Fibroblast of skin of right biceps (primary cell): ENCODE results near the gene ARHGAP10.
A peak's percentile ranks its signal among the peaks of the same experiment; 100 is the strongest.
"Not testable (repeated sequence)": the region's sequence is repeated elsewhere in the genome, so short reads cannot be mapped to it uniquely, and the experiment has no call there.

ENCODE experiments used
- DNase-seq: peaks from one replicate; pipeline ENCODE4 v3.0.0-alpha.2; 2013

ARHGAP10 gene

GRCh38 chr4:148071009-148071408, 339.1 kb downstream of the ARHGAP10 start:
- DNase-seq, result no peak

DNA sequence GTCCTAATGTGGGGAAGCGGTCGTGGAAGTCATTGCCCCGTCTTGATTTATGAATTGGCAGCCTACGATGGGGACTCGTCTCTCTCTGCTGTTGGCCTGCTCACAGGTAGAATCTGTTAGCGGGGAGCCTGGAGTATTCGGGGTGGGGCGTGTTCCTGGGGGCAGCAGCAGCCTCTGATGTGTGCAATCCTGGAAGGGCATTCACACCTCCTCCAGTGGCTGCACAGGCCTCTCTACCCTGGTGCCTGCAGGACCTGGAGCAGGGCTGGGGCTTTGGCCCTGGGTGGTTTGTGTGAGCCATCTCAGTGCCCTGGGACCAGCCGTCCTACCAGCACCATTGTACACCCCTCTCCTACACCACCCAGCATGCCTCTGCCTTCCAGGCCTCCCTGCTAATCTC, 340.9 kb downstream of the ARHGAP10 start:
- no peak for DNase-seq

GRCh38 chr4:148073349-148073748, 341.5 kb downstream of the ARHGAP10 start:
- DNase-seq, result no peak

- no peak for DNase-seq
Measured at GRCh38 chr4:148074462-148074861, 342.6 kb downstream of the ARHGAP10 start.

DNA sequence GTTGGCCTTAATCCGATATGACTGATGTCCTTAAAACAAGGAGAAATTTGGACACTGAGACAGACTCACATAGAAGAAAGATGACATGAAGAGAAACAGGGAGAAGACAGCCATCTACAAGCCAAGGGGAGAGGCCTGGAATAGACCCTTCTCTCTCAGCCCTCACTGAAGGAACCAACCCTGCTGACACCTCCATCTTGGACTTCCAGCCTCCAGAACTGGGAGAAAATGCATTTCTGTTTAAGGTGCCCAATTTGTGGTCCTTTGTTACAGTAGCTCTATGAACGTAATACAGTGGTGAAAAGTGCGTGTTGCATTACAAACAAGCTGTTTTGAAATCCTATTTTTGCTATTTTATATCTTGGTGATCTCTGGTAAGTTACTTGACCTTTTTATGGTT, 343.6 kb downstream of the ARHGAP10 start:
- no peak for DNase-seq

DNA sequence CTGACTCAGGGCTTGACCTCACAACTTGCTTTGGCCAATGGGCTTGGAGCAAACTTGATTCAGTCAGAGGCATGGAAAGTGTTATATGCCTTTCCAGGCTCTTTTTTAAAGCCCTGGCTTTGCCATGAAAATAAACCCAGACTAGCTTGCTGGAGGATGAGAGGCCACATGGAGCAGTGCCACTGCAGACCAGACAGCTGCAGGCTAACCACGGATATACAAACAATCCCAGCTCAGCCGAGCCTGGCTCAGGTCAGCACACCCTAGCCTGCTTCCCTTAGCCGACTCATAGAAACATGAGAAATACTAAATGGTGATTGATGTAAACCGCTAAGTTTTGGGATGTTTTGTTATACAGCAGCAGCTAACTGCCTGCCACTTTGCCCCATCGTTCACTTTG, 345.1 kb downstream of the ARHGAP10 start:
- DNase-seq, result peak; percentile 29

- DNase-seq, result no peak
Measured at GRCh38 chr4:148077581-148077980, 345.7 kb downstream of the ARHGAP10 start.

GRCh38 chr4:148078061-148078460, 346.2 kb downstream of the ARHGAP10 start:
- DNase-seq, result peak; percentile 57

DNA sequence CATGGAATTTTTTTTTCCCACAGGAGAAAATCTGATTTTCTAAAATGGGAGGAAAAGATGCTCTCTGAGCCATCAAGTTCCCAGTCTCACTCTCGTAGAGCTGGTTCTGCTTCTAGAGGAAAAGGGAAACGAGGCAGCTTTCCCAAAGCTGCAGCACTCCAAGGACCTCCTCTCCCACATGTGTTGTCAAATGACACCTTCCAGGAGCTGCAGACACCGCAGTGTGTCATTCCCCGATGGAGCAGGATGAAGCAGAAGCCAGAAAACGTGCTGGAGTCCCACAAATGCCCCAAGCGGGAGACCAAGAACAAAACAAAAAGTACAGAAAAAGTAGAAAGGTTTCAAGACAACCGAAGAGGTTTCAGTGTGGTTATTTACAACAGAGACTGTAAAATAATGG, 348.1 kb downstream of the ARHGAP10 start:
- DNase-seq, result peak; percentile 10

- no peak for DNase-seq
Measured at GRCh38 chr4:148081267-148081666, 349.4 kb downstream of the ARHGAP10 start.

DNA sequence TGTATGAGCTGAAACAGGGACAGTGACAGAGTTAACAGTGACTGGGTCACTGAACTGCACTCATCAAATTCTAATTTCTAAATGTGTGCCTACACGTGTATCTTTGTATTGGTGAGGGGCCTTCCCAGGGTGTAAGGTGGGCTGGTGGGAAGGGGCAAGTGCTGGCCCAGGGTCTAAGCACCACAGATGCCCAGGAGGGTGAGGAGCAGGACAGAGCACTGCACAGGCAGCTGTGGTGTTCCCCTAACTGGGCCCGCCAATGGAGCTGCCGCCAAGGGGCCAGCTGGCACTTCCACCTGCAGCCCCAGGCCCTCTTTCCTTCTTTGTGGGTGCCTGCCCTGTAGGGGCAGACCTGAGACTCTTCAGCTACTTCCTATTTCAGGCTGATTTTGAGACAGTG, 349.9 kb downstream of the ARHGAP10 start:
- no peak for DNase-seq

- not testable (repeated sequence) for DNase-seq
Measured at GRCh38 chr4:148083073-148083472, 351.2 kb downstream of the ARHGAP10 start.

- no peak for DNase-seq
Measured at GRCh38 chr4:148089624-148090023, 357.7 kb downstream of the ARHGAP10 start.

DNA sequence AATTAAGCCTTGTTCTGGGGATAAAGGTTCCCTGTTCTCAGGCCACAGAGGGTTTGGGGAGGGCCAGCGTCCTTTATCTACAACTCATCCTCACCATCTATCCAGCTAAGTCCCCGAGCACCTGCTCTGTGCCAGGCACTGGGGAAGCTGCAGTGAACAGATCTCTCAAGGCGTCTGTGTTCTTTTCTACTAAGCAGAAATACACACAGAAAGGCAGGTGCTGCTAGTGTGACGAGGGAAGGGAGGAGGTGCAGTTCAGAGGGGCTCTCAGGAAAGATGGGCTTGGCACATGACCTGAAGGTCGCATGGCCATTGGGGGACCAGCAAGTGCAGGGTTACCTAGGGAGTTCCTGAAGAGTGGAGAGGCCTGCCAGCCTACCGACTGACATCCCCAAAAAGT, 358.1 kb downstream of the ARHGAP10 start:
- DNase-seq, result no peak

DNA sequence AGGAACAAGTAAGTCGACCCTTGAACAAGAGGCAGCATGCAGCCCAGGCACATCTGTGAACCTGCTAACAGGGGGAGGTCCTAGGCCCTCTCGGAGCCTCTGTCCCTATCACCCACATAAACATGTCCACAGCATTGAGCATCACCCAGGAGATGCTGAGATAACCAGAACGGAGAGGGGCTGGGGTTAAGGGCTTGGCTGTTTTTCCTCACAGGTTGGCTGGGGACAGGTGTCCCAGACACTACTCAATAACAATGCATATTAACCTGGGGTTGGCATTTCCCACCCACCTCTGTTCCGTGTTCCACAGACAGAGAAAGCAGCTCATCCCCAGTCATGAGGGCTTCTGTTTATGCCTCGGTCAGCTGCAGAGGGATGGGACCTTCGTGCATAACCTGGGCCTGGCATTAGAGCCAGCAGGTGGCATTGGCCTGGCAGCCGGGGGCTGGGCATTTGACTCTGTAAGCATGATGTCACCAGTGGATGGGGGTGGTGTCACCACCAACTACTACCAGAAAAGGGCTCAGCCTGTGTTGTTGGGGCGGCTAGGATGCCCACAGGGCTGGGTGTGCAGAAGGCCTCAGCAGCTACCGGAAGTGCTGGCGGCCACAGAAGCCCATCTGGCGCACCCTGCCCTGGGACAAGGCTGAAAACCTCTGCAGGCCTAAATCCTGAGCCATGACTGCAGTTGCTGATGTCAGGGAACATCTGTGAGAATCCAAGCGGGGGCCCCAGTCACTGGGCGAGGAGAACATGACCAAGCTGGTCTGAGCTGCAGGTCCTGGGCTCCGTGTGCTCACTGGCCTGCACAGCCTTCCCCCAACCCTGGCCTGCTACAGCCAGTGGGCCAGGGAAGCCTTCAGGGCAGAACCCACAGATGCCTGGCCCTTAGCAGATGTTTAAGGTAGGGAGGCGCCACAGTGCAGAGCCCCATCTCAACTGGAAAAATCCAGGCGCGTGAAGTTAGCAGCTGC, 358.9 kb downstream of the ARHGAP10 start:
- DNase-seq, result no peak

DNA sequence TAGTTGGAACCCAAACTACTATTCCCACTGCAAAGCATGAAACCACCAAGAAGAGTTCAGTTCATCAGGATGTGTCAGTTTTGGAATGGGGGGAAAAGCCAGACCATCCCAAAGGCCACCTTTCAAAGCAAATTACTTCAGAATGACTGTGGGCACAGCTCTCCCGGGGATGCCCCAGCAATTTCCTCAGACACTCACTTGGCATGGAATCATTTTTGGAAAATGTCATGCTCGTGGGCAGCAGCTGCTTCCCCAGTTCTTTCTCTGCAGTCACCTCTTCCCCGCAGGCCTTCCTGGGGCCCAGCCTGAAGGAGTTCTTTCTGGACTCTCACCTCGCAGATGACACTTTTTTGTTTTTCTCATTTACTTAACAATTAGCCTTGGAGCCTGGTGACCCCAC, 360.0 kb downstream of the ARHGAP10 start:
- no peak for DNase-seq

DNA sequence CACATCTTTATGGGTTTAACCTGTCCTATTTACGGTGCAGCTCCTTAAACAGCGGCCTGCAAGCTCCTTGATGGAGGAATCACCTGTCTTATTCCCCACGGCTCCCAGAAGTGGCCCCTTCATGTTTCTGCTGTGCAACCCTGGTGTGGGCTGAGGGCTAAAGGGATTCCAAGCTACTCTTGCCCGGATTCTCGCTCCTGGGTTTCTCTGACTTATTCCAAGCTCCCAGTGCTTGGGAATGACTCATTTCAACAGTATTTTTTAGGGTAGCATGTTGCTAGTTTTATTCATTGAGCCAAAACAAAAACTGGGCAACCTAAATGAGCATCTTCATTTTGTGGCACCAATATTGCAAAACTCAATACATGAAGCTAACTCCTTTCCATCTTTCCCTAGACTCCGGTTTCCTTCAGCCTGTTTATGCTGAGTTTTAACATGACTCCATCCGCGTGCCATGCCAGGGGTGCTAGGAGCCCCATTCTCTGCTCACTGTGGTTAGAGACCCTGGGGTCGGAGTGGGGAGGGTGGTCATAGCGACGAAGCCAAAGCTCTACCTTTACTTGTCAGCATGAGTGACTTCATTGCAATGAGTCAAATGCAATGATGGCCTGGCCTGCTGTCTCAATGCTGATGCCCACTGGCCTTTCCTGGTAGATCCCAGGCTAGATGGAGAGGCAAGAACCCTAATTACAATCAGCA, 360.6 kb downstream of the ARHGAP10 start:
- no peak for DNase-seq

GRCh38 chr4:148093065-148093464, 361.2 kb downstream of the ARHGAP10 start:
- DNase-seq, result no peak

DNA sequence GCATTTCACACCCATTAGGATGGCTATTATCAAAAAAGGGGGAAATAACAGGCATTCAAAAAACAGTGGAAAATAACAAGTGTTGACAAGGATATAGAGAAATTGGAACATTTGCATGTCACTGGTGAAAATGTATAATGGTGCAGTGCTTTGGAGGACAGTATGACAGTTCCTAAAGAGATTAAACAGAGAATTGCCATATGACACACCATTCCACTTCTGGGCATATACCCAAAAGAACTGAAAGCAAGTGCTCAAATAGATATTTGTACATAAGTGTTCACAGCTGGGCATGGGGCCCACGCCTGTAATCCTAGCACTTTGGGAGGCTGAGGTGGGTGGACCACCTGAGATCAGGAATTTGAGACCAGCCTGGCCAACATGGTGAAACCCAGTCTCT, 362.3 kb downstream of the ARHGAP10 start:
- no peak for DNase-seq

DNA sequence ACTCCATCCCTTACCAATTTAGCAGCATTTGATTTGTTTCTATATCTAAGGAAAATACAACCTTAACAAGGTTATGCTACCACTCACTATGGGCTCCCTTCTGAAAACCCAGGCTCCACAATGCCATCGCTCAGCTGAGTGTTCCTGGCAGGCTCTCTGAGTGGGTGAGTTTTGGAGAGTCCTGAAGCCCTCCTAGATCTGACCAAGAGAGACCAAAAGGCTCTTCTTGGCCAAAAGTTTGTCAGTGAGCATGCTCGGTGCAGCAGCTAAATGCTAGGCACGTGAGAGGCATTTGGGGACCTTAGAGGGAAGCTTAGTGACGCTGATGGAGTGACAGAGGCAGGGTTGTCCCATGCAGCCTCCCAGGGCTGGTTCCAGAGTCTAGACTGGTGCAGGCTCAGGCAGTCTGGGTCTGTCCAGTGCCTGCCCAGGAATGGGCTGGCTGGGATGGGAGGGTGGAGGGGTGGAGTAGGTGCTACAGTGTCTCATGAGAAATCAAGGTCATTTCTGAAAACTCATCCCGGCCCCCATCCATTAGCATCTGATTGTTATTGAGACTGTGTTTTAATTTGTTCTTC, 363.5 kb downstream of the ARHGAP10 start:
- no peak for DNase-seq

DNA sequence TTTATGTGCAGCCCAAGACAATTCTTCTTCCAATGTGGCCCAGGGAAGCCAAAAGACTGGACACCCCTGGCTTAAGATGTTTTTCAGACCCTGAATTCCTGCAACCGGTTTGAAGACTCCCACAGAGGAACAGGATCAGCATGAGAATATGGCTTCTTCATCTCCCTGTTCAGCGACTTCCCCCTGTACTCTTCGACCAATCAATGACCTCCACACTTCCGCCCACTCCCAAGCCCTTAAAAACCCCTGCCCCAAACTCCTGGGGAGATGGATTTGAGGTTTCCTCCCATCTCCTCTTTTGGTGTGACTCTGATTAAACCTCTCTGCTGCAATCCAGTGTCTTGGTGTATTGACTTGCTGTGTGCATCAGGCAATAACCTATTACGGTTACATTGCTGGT, 365.9 kb downstream of the ARHGAP10 start:
- no peak for DNase-seq

DNA sequence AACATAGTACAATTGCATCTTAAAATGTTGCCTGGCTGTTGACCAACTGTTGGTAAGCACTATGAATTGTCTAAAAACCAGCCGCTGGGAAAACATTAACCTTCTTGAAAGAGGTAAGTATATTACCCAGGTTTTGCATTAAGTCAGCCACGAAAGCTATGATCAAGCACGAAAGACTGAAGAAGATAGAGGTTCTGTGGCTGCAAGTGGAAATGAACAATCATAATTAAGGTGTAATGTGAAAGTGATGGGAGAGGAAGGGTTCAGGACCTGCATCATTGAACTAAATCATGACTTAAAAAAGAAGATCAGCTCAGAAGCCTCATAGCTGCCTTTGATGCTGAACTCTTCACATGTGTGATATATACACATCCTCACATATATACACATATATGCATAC, 369.3 kb downstream of the ARHGAP10 start:
- DNase-seq, result no peak

GRCh38 chr4:148101790-148102189, 369.9 kb downstream of the ARHGAP10 start:
- no peak for DNase-seq
